Hepatocyte (in vitro differentiated cells): ENCODE data around the gene SLC15A4.

Experiments
- EZH2 ChIP-seq: fragments of 200-600 bp; sonication (generic); IDR thresholded peaks from 2 replicates; pipeline ENCODE4 v1.6.1; 2016; ENCODE audit warnings: antibody characterized with exemption, mild to moderate bottlenecking, borderline replicate concordance
- EZH2phosphoT487 ChIP-seq: fragments of 200-600 bp; sonication (generic); IDR thresholded peaks from one replicate; pipeline ENCODE4 v1.6.1; 2018; ENCODE audit warnings: antibody characterized with exemption, mild to moderate bottlenecking, low read depth, moderate library complexity; ENCODE audit not compliant: unreplicated experiment, severe bottlenecking
- TF ChIP-seq, protein P1 (sequence below): fragments of 200-600 bp; sonication (generic); IDR thresholded peaks from 2 replicates; pipeline ENCODE4 v1.5.1; 2016; ENCODE audit warnings: antibody characterized with exemption, mild to moderate bottlenecking; ENCODE audit not compliant: poor library complexity

DNA sequence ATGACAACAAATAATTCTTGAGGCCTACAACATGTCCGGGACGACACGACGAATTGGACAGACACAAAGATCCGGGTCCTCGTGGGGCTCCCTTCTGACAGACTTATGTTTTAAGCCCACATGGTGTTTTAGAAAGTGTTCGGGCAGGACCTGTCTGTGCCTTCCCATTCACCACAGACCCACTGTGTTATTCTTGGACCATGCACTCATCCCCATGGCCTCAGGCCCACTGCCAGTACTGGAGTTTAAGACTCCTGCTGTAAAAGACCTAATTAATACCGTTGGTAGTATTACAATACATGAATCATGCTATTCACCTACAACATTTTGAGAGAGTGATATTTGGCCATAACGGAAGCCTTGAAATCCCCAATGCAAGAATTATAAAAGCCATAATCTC is 20.0 kb downstream of the SLC15A4 start:
- TF ChIP-seq, protein P1, sequence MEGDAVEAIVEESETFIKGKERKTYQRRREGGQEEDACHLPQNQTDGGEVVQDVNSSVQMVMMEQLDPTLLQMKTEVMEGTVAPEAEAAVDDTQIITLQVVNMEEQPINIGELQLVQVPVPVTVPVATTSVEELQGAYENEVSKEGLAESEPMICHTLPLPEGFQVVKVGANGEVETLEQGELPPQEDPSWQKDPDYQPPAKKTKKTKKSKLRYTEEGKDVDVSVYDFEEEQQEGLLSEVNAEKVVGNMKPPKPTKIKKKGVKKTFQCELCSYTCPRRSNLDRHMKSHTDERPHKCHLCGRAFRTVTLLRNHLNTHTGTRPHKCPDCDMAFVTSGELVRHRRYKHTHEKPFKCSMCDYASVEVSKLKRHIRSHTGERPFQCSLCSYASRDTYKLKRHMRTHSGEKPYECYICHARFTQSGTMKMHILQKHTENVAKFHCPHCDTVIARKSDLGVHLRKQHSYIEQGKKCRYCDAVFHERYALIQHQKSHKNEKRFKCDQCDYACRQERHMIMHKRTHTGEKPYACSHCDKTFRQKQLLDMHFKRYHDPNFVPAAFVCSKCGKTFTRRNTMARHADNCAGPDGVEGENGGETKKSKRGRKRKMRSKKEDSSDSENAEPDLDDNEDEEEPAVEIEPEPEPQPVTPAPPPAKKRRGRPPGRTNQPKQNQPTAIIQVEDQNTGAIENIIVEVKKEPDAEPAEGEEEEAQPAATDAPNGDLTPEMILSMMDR, result no peak
- TF ChIP-seq EZH2 (no peak), EZH2phosphoT487 (no peak)
